GM19328 (cell line): ENCODE measurements around the gene PDF.
A peak's percentile ranks its signal among the peaks of the same experiment; 100 is the strongest.
"Not testable (repeated sequence)": the region's sequence is repeated elsewhere in the genome, so short reads cannot be mapped to it uniquely, and the experiment has no call there.

Experiments
- ATAC-seq: cut with Tn5 transposase; IDR thresholded peaks from one replicate; pipeline ENCODE4 v1.9.1; 2021; ENCODE audit warnings: mild to moderate bottlenecking, moderate library complexity; ENCODE audit not compliant: unreplicated experiment

PDF gene

DNA sequence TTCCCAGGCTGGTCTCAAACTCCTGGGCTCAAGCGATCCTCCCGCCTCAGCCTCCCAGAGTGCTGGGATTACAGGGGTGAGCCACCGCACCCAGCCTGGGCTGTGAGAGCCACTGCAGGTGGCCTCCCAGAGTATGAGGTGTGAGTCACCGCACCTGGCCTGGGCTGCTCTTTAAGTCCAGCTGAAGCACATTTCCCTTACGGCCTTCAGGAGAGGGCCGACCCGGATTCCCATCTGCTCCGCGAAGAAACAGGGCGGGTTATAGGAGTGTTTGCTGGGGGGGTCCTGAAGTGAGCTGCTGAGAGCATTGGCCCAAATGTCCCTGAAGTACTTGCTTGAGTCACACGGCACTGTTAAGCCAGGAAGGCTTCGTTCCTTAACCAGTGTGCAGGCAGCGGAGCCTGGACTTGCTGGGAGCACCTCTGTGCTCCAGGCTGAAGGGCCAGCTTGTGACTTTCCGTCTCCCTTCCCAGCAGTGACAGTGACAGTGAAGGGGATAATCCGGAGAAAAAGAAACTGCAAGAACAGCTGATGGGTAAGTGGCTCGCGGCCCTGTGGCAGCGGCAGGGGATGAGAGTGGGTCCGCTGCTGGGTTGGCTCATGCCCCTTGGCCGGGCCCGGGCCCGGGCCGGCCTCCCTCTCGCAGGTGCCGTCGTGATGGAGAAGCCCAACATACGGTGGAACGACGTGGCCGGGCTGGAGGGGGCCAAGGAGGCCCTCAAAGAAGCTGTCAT is 12.0 kb downstream of the PDF start:
- ATAC-seq: no peak

- no peak for ATAC-seq
These were observed 13.8 kb downstream of the PDF start for GRCh38 chr16:69316595-69317034.

GRCh38 chr16:69315486-69316311 is 14.7 kb downstream of the PDF start:
- no peak for ATAC-seq

DNA sequence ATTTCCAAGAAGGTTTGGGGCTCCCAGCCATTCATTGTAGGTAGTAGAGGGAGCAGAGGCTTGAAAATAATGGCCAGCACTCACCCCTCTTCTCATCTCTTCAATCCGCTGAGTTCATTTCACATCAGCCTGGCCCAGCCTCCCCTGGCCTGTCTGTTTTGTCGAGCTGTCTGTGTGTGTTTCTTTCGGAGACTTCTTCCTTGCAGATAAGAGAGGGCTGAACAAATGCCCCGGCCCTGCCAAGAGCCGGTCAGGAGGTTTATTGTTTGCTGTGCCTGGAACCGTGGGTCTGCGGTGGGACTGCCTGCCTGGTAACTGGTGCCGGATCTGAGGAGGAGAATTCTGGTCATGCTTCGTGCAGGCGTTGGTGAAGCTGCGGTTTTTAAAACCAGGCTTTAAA is 15.9 kb downstream of the PDF start:
- ATAC-seq: no peak

DNA sequence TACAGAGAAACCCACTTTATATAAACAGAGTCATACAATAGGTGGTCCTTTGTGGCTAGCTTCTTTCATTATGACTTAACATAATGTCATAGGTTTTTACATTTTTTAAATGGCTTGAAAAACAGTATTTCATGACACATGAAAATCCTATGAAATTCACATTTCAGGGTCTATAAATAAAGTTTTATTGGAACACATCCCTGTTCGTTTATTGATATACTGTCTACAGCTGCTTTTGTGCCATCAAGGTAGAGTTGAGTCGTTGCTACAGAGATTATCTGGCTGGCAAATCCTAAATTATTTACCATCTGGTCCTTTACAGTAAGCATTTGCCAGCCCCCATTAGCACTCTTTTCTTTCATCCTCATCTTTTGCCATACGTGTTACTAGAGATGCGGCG is 16.9 kb downstream of the PDF start:
- no peak for ATAC-seq

GRCh38 chr16:69311533-69312387 is 18.6 kb downstream of the PDF start:
- peak; percentile 51 for ATAC-seq

GRCh38 chr16:69310653-69311532 is 19.5 kb downstream of the PDF start, which contains the start of gene VPS4A:
VPS4A (plus strand) TSS chr16:69311350; CDS start chr16:69311512, 162 bp downstream.
- ATAC-seq: peak; percentile 94

GRCh38 chr16:69309316-69309715 is 21.1 kb downstream of the PDF start:
- ATAC-seq: no peak

DNA sequence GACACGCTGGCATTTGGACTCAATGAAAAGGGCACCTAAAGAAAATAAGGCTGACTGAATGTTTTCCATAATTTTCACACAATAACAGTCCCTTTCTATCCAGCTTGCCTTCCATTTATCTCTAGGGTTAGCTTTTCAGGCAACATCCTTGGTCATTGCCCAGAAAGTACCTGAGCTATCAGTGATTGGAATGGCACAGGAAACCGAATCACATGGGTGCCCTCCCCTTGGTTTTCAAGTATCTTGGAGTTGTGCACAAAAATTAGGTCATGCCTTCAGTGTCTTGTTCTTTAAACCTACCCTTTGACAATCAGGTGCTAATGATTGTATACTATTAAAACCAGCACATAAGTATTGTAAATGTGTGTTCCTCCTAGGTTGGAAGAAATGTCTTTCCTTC is 22.5 kb downstream of the PDF start:
- ATAC-seq: no peak

GRCh38 chr16:69307091-69307490 is 23.3 kb downstream of the PDF start:
- ATAC-seq: no peak

DNA sequence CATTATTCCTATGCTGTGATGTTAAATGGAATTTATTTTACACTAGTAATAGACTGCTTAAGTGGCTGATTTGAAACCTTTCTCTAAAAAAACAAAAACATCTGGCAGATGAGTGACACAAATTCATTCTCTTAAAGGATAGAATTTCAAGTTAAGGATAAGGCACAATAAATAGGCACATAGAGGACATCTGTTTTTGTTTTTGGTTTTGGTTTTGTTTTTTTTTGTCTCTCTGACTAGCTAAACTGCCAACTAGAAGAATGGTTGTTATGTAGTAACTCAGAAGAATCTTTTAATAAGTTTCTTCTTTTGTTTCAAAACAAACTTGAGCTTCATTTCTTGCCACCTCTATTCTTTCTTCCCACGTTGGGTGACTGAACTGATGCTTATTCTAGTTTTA is 24.4 kb downstream of the PDF start:
- ATAC-seq: no peak

- no peak for ATAC-seq
These were observed 28.1 kb downstream of the PDF start for GRCh38 chr16:69302301-69302700.

GRCh38 chr16:69301861-69302260 is 28.5 kb downstream of the PDF start:
- ATAC-seq: no peak

- ATAC-seq: no peak
These were observed 29.2 kb downstream of the PDF start for GRCh38 chr16:69301187-69301586.

DNA sequence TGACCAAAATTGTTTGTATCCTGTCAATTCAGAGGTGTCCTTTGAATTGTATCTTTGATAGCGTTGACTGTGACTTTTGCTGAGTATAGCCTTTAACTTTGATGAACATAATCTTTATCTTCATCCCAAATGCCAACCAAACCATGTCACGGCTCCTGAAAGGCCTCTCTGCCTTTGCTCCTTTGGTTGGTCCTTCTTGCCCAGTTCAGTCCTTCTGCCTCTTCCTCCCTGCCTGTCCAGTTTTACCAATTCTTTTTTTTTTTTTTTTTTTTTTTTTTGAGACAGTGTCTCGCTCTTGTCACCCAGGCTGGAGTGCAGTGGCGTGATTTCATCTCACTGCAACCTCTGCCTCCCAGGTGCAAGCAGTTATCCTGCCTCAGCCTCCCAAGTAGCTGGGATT is 32.1 kb downstream of the PDF start:
- ATAC-seq: no peak

DNA sequence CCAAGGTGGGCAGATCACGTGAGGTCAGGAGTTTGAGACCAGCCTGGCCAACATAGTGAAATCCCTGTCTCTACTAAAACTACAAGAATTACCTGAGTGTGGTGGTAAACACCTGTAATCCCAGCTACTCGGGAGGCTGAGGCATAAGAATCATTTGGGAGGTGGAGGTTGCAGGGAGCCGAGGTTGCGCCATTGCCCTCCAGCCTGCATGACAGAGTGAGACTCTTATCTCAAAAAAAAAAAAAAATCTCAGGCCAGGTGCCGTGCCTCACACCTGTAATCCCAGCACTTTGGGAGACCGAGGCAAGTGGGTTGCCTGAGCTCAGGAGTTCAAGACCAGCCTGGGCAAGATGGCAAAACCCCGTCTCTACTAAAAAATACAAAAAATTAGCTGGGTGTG is 33.6 kb downstream of the PDF start:
- ATAC-seq: not testable (repeated sequence)

GRCh38 chr16:69294051-69294450 is 36.3 kb downstream of the PDF start:
- no peak for ATAC-seq

DNA sequence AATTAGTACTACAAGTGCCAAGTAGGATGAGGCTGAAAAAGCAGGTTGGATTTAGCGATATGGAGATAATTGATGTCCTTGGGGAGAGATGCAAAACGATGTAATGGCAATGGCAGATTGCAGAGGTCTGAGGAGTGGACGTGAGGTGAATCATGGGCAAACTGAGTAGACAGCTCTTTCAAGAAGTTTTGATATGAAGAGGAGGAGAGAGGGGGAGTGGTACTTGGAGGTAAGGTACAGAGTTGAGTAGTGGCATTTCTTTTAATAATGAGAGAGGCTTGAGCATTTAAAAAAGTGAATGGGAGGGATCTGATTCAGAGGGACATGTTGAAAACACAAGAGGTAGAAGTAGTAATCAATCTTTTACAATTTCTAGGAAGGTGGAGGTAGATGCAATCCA is 37.0 kb downstream of the PDF start:
- ATAC-seq: no peak

- ATAC-seq: not testable (repeated sequence)
These were observed 38.7 kb downstream of the PDF start for GRCh38 chr16:69291657-69292056.
